Measurements from ENCODE around the gene TMEM259.

The TMEM259 gene

GRCh38 chr19:1047696-1048147 lies 26.8 kb upstream of the TMEM259 start:
- peak overlapping the region; percentile 55 to 74 for H3K27ac ChIP-seq (ENCODE audit: low read depth in 2 of 2, low read length in 2 of 2)

GRCh38 chr19:1046836-1047695 lies 26.1 kb upstream of the TMEM259 start:
- no peak overlapping the region for H3K4me3 ChIP-seq (ENCODE audit: low read length in 2 of 2)
- peak overlapping the region; percentile 55 to 74 for H3K27ac ChIP-seq (ENCODE audit: low read depth in 2 of 2, low read length in 2 of 2)
- peaks cover 10 to 11% of the 10 kb centered on the region in 2 donors for H3K4me1 ChIP-seq (ENCODE audit: control insufficient read depth in 2 of 2, insufficient read depth in 2 of 2, low read length in 2 of 2)
- H3K27me3 ChIP-seq (ENCODE audit: control insufficient read depth in 2 of 2, insufficient read depth in 2 of 2, low read length in 2 of 2): no peaks in the 10 kb centered on the region
- no peak overlapping the region for H3K9ac ChIP-seq (ENCODE audit: low read depth in 1 of 2, low read length in 2 of 2)
- H3K36me3 ChIP-seq (ENCODE audit: control insufficient read depth in 2 of 2, insufficient read depth in 2 of 2, low read length in 2 of 2): no peaks in the 10 kb centered on the region
- H3K9me3 ChIP-seq (ENCODE audit: control insufficient read depth in 2 of 2, low read length in 2 of 2): no peaks in the 10 kb centered on the region

More at GRCh38 chr19:1047696-1048147, 26.8 kb upstream of the TMEM259 start:
- no peaks in the 10 kb centered on the region for H3K36me3 ChIP-seq (ENCODE audit: control insufficient read depth in 2 of 2, insufficient read depth in 2 of 2, low read length in 2 of 2)
- H3K9me3 ChIP-seq (ENCODE audit: control insufficient read depth in 2 of 2, low read length in 2 of 2): no peaks in the 10 kb centered on the region
- no peak overlapping the region for H3K9ac ChIP-seq (ENCODE audit: low read depth in 1 of 2, low read length in 2 of 2)
- H3K4me3 ChIP-seq (ENCODE audit: low read length in 2 of 2): no peak overlapping the region
- no peaks in the 10 kb centered on the region for H3K27me3 ChIP-seq (ENCODE audit: control insufficient read depth in 2 of 2, insufficient read depth in 2 of 2, low read length in 2 of 2)
- peaks cover 5 to 6% of the 10 kb centered on the region in 2 donors for H3K4me1 ChIP-seq (ENCODE audit: control insufficient read depth in 2 of 2, insufficient read depth in 2 of 2, low read length in 2 of 2)

GRCh38 chr19:1046117-1046626 lies 25.2 kb upstream of the TMEM259 start:
- H3K27ac ChIP-seq (ENCODE audit: low read depth in 2 of 2, low read length in 2 of 2): no peak overlapping the region

GRCh38 chr19:1045247-1045603 lies 24.3 kb upstream of the TMEM259 start:
- Histone ChIP-seq H3K27ac (ENCODE audit: low read depth in 2 of 2, low read length in 2 of 2) (no peak overlapping the region), H3K9ac (ENCODE audit: low read depth in 1 of 2, low read length in 2 of 2) (no peak overlapping the region), H3K9me3 (ENCODE audit: control insufficient read depth in 2 of 2, low read length in 2 of 2) (no peaks in the 10 kb centered on the region), H3K27me3 (ENCODE audit: control insufficient read depth in 2 of 2, insufficient read depth in 2 of 2, low read length in 2 of 2) (no peaks in the 10 kb centered on the region), H3K36me3 (ENCODE audit: control insufficient read depth in 2 of 2, insufficient read depth in 2 of 2, low read length in 2 of 2) (no peaks in the 10 kb centered on the region), H3K4me1 (ENCODE audit: control insufficient read depth in 2 of 2, insufficient read depth in 2 of 2, low read length in 2 of 2) (peaks cover 28 to 29% of the 10 kb centered on the region in 2 donors), H3K4me3 (ENCODE audit: low read length in 2 of 2) (no peak overlapping the region)

More at GRCh38 chr19:1046117-1046626, 25.2 kb upstream of the TMEM259 start:
- Histone ChIP-seq H3K27me3 (ENCODE audit: control insufficient read depth in 2 of 2, insufficient read depth in 2 of 2, low read length in 2 of 2) (no peaks in the 10 kb centered on the region), H3K4me1 (ENCODE audit: control insufficient read depth in 2 of 2, insufficient read depth in 2 of 2, low read length in 2 of 2) (peaks cover 19 to 20% of the 10 kb centered on the region in 2 donors), H3K4me3 (ENCODE audit: low read length in 2 of 2) (no peak overlapping the region), H3K36me3 (ENCODE audit: control insufficient read depth in 2 of 2, insufficient read depth in 2 of 2, low read length in 2 of 2) (no peaks in the 10 kb centered on the region), H3K9ac (ENCODE audit: low read depth in 1 of 2, low read length in 2 of 2) (no peak overlapping the region), H3K9me3 (ENCODE audit: control insufficient read depth in 2 of 2, low read length in 2 of 2) (no peaks in the 10 kb centered on the region)

GRCh38 chr19:1042689-1043511 lies 22.0 kb upstream of the TMEM259 start:
- Histone ChIP-seq H3K4me3 (ENCODE audit: low read length in 2 of 2) (peak overlapping the region; percentile 65 to 81), H3K27me3 (ENCODE audit: control insufficient read depth in 2 of 2, insufficient read depth in 2 of 2, low read length in 2 of 2) (no peaks in the 10 kb centered on the region), H3K9me3 (ENCODE audit: control insufficient read depth in 2 of 2, low read length in 2 of 2) (no peaks in the 10 kb centered on the region), H3K36me3 (ENCODE audit: control insufficient read depth in 2 of 2, insufficient read depth in 2 of 2, low read length in 2 of 2) (no peaks in the 10 kb centered on the region), H3K4me1 (ENCODE audit: control insufficient read depth in 2 of 2, insufficient read depth in 2 of 2, low read length in 2 of 2) (peaks cover 34 to 41% of the 10 kb centered on the region in 2 donors), H3K9ac (ENCODE audit: low read depth in 1 of 2, low read length in 2 of 2) (peak overlapping the region; percentile 63 to 77), H3K27ac (ENCODE audit: low read depth in 2 of 2, low read length in 2 of 2) (peak overlapping the region; percentile 83)

- Histone ChIP-seq H3K27ac (ENCODE audit: low read depth in 2 of 2, low read length in 2 of 2) (peak overlapping the region; percentile 83), H3K36me3 (ENCODE audit: control insufficient read depth in 2 of 2, insufficient read depth in 2 of 2, low read length in 2 of 2) (no peaks in the 10 kb centered on the region), H3K4me1 (ENCODE audit: control insufficient read depth in 2 of 2, insufficient read depth in 2 of 2, low read length in 2 of 2) (peaks cover 34 to 46% of the 10 kb centered on the region in 2 donors), H3K9ac (ENCODE audit: low read depth in 1 of 2, low read length in 2 of 2) (peak overlapping the region; percentile 63 to 77), H3K27me3 (ENCODE audit: control insufficient read depth in 2 of 2, insufficient read depth in 2 of 2, low read length in 2 of 2) (no peaks in the 10 kb centered on the region), H3K4me3 (ENCODE audit: low read length in 2 of 2) (peak overlapping the region; percentile 65 to 81), H3K9me3 (ENCODE audit: control insufficient read depth in 2 of 2, low read length in 2 of 2) (no peaks in the 10 kb centered on the region)
Measured at GRCh38 chr19:1041835-1042685, 21.1 kb upstream of the TMEM259 start.

- peak overlapping the region; percentile 63 to 77 for H3K9ac ChIP-seq (ENCODE audit: low read depth in 1 of 2, low read length in 2 of 2)
- peak overlapping the region; percentile 76 to 81 for H3K4me3 ChIP-seq (ENCODE audit: low read length in 2 of 2)
- no peaks in the 10 kb centered on the region for H3K9me3 ChIP-seq (ENCODE audit: control insufficient read depth in 2 of 2, low read length in 2 of 2)
- H3K4me1 ChIP-seq (ENCODE audit: control insufficient read depth in 2 of 2, insufficient read depth in 2 of 2, low read length in 2 of 2): peaks cover 34 to 46% of the 10 kb centered on the region in 2 donors
- H3K27ac ChIP-seq (ENCODE audit: low read depth in 2 of 2, low read length in 2 of 2): peak overlapping the region; percentile 83
- H3K27me3 ChIP-seq (ENCODE audit: control insufficient read depth in 2 of 2, insufficient read depth in 2 of 2, low read length in 2 of 2): no peaks in the 10 kb centered on the region
- peaks cover 0 to 2% of the 10 kb centered on the region in 2 donors for H3K36me3 ChIP-seq (ENCODE audit: control insufficient read depth in 2 of 2, insufficient read depth in 2 of 2, low read length in 2 of 2)
Measured at GRCh38 chr19:1041272-1041834, 20.4 kb upstream of the TMEM259 start.

GRCh38 chr19:1040476-1041271 lies 19.8 kb upstream of the TMEM259 start:
- peaks cover 34 to 46% of the 10 kb centered on the region in 2 donors for H3K4me1 ChIP-seq (ENCODE audit: control insufficient read depth in 2 of 2, insufficient read depth in 2 of 2, low read length in 2 of 2)
- no peaks in the 10 kb centered on the region for H3K9me3 ChIP-seq (ENCODE audit: control insufficient read depth in 2 of 2, low read length in 2 of 2)
- peak overlapping the region; percentile 41 to 77 for H3K9ac ChIP-seq (ENCODE audit: low read depth in 1 of 2, low read length in 2 of 2)
- peak overlapping the region; percentile 76 to 81 for H3K4me3 ChIP-seq (ENCODE audit: low read length in 2 of 2)
- peak overlapping the region; percentile 83 for H3K27ac ChIP-seq (ENCODE audit: low read depth in 2 of 2, low read length in 2 of 2)
- H3K27me3 ChIP-seq (ENCODE audit: control insufficient read depth in 2 of 2, insufficient read depth in 2 of 2, low read length in 2 of 2): no peaks in the 10 kb centered on the region
- peaks cover 0 to 6% of the 10 kb centered on the region in 2 donors for H3K36me3 ChIP-seq (ENCODE audit: control insufficient read depth in 2 of 2, insufficient read depth in 2 of 2, low read length in 2 of 2)
